KOPT-K1 (cell line): ENCODE data around the gene SLC24A4.

Source experiments
- H3K27ac ChIP-seq: fragments of 200-600 bp; sonication (generic); 2 replicates; pipeline ENCODE4 v1.5.1; 2016; ENCODE audit warnings: antibody characterized with exemption, mild to moderate bottlenecking, low read depth, low read length; ENCODE audit not compliant: poor library complexity, severe bottlenecking
- H3K36me3 ChIP-seq: fragments of 200-600 bp; sonication (generic); 2 replicates; pipeline ENCODE4 v1.5.1; 2017; ENCODE audit warnings: antibody characterized with exemption, mild to moderate bottlenecking, low read length, moderate library complexity; ENCODE audit not compliant: insufficient read depth
- H3K9me3 ChIP-seq: fragments of 200-600 bp; sonication (generic); 2 replicates; pipeline ENCODE4 v1.5.1; 2017; ENCODE audit warnings: antibody characterized with exemption, low read length, mild to moderate bottlenecking; ENCODE audit not compliant: insufficient read depth, poor library complexity, severe bottlenecking

Gene SLC24A4, protein sequence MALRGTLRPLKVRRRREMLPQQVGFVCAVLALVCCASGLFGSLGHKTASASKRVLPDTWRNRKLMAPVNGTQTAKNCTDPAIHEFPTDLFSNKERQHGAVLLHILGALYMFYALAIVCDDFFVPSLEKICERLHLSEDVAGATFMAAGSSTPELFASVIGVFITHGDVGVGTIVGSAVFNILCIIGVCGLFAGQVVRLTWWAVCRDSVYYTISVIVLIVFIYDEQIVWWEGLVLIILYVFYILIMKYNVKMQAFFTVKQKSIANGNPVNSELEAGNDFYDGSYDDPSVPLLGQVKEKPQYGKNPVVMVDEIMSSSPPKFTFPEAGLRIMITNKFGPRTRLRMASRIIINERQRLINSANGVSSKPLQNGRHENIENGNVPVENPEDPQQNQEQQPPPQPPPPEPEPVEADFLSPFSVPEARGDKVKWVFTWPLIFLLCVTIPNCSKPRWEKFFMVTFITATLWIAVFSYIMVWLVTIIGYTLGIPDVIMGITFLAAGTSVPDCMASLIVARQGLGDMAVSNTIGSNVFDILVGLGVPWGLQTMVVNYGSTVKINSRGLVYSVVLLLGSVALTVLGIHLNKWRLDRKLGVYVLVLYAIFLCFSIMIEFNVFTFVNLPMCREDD

DNA sequence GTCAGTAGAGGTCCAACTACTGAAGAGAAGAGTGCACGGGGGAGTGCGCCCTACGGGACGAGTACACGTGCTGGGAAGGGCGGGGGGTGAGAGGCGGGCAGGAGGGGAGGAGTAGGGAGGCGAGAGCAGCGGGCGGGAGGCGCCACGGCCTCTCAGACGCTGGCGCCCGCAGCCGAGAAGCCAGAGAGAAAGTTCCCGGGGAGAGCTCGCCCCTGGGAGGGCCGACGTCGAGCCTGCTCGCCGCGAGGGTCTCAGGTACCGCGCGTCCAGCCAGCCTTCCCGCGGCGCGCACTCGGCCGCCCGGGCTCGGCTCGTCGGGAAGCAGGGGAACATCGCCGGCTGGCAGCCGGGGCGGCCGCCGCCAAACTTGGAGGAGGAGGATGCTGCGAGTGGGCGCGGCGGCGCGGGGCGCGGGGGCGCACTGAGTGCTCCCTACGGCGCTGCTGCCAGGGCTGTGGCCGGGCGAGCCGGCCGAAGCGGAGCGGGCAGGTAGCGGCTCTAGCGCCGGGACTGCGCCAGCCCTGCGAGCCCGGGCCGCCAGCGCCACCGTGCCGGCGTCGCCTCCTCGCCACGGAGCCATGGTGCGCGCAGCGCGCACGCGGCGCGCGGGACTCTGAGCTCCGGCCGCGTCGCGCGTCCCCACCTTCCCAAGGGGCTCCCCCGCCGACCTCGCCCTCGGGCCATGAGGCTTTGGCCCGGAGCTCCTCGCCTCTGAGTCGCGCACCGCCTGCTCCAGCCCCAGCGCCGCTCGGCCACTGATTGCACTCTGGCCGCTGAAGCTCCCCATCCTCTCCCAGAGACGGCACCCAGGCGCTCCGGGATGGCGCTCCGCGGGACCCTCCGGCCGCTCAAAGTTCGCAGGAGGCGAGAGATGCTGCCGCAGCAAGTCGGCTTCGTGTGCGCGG, at the start of gene SLC24A4:
Gene SLC24A4 (plus strand): TSS at position 155 of the 905 bp plus-strand sequence. CDS start 666 bp downstream, at position 821.
- H3K9me3 ChIP-seq, result peaks cover under 1% of the 10 kb centered on the region
- H3K27ac ChIP-seq, result no peak within 1 kb of the TSS
- no peaks in the 10 kb centered on the region for H3K36me3 ChIP-seq

- Histone ChIP-seq H3K27ac (no peak overlapping the region), H3K9me3 (no peaks in the 10 kb centered on the region), H3K36me3 (no peaks in the 10 kb centered on the region)
These were observed 49.8 kb upstream of the SLC24A4 start for GRCh38 chr14:92273166-92273565.

DNA sequence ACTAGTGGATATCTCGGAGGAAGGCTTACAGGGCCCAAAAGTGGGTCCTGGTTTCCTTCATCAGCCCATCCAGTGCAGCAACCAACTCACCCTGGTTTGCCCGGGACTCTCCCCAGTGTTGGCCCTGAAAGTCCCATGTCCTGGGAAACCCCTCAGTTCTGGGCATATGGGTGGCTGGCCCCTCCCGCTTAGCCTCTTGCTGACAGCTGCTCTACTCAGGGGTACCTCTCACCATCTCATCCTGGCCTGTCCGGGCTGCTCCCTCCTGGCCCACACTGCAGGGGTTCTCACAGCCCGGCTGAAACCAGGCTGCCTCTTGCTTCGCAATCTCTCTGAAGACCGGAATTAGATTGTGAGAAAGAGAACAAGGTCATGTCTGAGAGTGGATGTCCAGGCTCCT, 48.9 kb upstream of the SLC24A4 start:
- H3K36me3 ChIP-seq, result no peaks in the 10 kb centered on the region
- no peak overlapping the region for H3K27ac ChIP-seq
- H3K9me3 ChIP-seq, result no peaks in the 10 kb centered on the region

DNA sequence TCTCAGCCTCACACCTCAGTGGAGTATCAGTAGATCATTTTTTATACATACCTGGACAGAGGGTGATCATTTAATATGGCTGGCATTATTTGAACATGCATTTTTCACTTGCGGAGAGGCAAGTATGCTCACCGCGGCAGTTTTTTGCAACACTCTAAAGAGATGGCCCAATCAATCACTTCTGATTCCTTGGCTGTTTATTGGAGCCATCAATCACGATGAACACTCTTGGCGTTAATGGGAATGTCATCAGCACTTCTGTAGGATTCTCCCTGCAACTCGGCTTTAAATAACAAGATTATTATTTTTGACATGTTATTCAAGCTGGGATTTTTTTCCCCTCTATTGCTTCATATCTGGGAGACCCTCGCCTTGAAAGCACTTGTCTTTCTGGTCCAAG, 46.9 kb upstream of the SLC24A4 start:
- Histone ChIP-seq H3K9me3 (no peaks in the 10 kb centered on the region), H3K27ac (no peak overlapping the region), H3K36me3 (no peaks in the 10 kb centered on the region)

GRCh38 chr14:92277031-92277430, 45.9 kb upstream of the SLC24A4 start:
- Histone ChIP-seq H3K9me3 (no peaks in the 10 kb centered on the region), H3K36me3 (no peaks in the 10 kb centered on the region), H3K27ac (no peak overlapping the region)

GRCh38 chr14:92280554-92281262, 42.3 kb upstream of the SLC24A4 start:
- Histone ChIP-seq H3K9me3 (no peaks in the 10 kb centered on the region), H3K27ac (peak overlapping the region; percentile 74), H3K36me3 (no peaks in the 10 kb centered on the region)

GRCh38 chr14:92282669-92283068, 40.3 kb upstream of the SLC24A4 start:
- Histone ChIP-seq H3K27ac (no peak overlapping the region), H3K9me3 (no peaks in the 10 kb centered on the region), H3K36me3 (no peaks in the 10 kb centered on the region)

GRCh38 chr14:92285311-92285710, 37.7 kb upstream of the SLC24A4 start:
- Histone ChIP-seq H3K27ac (no peak overlapping the region), H3K36me3 (no peaks in the 10 kb centered on the region), H3K9me3 (no peaks in the 10 kb centered on the region)

DNA sequence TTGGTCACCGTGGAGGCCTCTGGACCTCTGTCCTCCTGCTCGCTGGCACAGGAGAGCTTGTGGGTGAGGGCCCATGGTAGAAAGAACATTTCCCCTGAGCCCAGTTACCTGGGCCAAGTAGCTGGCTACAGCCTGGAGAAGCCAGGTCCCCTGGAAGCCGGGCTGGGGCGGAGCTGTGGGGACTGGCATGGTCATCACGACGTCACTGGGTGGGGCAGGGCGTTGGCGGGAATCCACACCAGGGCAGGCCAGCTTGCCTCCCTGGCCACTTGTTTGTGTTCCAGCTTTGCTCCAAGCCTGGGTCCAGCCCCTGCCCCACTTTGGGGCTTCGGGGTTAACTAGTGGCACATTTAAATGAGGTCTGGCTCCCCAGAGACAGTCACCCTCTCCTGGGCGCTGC, 35.0 kb upstream of the SLC24A4 start:
- H3K27ac ChIP-seq, result no peak overlapping the region
- H3K9me3 ChIP-seq, result no peaks in the 10 kb centered on the region
- H3K36me3 ChIP-seq, result no peaks in the 10 kb centered on the region

- Histone ChIP-seq H3K36me3 (no peaks in the 10 kb centered on the region), H3K9me3 (no peaks in the 10 kb centered on the region), H3K27ac (no peak overlapping the region)
These were observed 33.8 kb upstream of the SLC24A4 start for GRCh38 chr14:92288994-92289660.

DNA sequence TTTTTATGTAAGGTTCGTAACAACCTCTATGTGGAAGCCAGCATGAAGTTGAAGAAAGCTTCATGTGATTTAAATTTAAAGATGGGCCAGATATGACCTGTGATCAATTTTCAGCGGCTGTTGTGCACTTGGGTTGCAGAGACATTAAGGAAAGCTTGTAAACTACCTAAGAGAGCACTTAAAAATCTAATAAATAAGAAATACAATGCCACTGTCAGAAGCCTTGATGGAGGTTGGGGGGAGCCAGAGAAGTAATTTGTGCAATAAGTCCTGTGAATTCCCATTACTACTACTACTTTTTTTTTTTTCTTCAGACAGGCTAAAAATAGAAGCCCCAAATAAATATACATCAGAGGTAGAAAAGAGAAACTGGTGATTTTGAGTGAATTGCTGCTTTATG, 30.3 kb upstream of the SLC24A4 start:
- Histone ChIP-seq H3K27ac (no peak overlapping the region), H3K36me3 (no peaks in the 10 kb centered on the region), H3K9me3 (no peaks in the 10 kb centered on the region)

DNA sequence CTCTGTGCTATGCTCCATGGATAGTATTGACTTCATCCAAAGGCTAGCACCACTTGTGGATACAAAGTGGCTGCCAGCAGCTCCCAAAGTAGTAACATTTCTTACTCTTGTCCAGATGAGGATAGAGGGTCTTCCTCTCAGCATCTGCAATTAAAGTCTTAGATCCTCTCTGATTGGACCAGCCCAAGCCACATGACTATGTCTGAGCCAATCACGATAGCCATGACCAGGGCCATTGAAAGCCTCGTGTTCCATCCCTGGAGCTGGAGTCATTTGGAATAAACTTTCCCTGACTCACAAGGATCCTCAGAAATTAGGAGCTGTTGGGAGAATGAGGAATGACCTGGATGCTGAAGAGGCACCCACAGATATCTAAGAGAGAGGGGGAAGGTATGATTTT, 28.5 kb upstream of the SLC24A4 start:
- H3K27ac ChIP-seq, result no peak overlapping the region
- H3K9me3 ChIP-seq, result no peaks in the 10 kb centered on the region
- no peaks in the 10 kb centered on the region for H3K36me3 ChIP-seq

DNA sequence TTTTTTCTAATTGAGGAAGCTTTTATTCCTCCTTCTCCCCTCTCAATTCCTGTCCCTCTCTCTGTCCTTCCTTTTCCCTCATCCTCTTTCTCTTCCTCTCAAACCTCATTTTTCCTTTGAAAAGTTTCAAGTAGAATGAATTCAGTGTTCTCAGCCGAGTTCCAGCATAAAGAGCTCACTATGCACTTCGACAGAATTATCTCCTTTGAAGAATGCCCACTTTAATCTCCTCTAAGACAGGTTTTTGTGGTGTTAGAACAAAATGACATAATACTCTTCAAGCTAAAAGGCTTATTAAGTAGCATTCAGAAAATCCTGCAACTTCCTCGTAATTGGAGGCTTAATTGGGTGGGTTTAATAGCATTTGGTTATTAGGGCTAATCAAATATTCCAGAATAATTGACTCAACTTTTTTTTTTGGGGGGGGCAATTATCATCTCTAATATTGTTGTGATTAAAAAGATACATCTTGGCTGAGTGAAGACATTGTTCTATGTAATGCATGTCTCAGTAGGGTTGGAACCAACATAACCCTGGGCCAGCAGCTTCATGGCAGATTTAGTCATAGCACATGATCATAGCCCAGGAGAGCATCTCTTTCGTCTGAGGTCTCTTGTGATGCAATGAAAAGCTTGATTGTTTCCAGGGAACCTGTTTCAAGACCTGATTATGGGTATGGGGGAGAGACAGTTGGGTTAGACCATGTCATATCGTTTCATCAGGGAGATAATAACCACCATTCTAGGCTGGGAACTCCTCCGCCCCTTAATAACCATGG, 25.0 kb upstream of the SLC24A4 start:
- no peak overlapping the region for H3K27ac ChIP-seq
- H3K36me3 ChIP-seq, result no peaks in the 10 kb centered on the region
- no peaks in the 10 kb centered on the region for H3K9me3 ChIP-seq

DNA sequence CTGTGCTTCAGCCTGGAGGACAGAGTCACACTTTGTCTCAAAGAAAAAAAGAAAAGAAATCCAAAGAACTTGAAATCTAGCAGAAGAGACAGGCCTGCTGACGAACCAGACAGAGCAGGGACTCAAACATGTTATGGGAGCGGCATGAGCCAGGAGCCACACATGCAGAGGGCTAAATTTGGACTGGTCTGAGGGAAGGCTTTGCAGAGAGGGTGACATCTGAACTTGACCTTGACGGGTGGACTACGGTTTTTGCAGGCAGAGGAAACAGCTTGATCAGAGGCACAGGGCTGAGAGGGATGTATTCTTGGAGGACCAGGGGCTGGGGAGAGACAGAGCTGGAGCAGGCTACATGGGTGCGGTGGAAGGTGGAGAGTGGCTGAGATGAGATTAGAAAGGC, 20.5 kb upstream of the SLC24A4 start:
- Histone ChIP-seq H3K9me3 (no peaks in the 10 kb centered on the region), H3K36me3 (no peaks in the 10 kb centered on the region), H3K27ac (no peak overlapping the region)
